MV-4-11 (cell line): ENCODE results near the gene VAV2.
A peak's percentile ranks its signal among the peaks of the same experiment; 100 is the strongest.

Experiments
- DNase-seq: peaks from one replicate; lab custom pipeline; 2025; lab: John Stamatoyannopoulos, UW

The VAV2 gene

DNA sequence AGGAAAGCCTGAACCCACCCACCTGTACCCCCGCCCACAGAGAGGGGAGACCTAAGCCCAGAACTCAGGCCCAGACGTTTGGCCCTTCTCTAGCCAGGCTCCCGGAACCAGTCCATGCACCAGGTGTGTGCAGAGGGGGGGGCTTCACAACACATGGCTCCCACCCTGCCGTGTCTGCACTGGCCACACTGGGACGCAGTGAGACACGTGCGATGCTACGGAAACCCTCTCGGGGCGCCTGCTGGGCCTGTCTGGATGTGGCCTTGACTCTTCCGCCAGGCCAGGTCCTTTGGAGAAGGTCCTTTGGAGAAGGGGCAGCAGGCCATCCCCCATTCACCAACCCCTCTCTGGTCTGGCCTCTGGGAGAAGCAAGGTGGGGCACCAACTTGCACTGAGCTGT, 195.6 kb downstream of the VAV2 start:
- no peak for DNase-seq

DNA sequence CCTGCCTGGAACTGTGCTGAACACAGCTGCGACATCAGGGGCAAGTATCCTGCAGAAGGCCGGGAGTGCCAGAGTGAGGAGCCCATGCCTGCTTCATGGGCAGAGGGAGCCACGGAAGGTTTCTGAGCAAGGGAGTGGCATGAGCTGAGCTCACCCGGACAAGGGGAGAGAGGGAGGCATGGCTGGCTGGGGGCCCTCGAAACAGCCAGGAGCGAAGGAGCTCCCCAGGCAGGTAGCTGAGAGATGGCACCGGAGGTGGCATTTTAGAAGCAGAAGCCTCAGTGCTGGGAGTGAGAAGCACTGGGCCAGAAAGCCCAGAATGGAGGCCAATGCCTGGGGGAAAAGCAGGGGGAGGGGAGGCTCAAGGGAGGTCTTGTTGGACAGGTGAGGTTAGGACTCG, 197.1 kb downstream of the VAV2 start:
- no peak for DNase-seq

DNA sequence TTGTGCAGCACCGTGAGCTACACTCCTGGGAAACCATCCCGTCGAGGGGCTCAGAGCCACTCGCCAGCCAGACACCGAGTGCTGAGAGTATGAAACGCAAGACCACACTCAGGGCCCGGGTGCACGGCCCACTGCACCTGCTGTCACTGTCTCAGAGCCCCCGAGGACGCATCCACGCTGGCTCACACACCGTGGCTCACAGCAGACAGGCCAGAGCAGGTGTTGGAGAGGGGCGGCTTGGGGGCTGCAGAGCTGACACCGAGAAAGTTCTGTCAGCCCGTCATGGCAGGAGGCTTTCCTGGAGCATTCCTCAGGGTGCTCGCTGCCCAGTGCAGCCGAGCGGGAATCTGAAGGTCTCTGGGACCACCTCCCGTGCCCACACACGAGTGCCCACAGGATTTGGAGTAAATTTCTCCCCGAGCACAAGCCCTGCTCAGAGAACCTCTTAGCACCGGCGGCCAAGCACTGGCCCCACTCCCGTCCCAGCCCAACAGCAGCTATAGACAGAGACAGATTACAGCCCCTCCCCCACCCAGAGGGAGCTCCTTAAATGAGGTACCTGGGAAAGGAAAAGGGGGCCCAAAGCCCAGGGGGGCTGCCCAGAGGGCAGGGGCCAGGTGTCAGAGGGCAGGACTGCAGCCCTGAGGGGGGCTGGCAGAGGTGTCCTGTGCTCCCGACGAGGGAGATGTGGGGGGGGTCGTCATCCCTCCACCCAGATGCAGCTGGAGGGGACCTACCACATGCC, 197.9 kb downstream of the VAV2 start:
- no peak for DNase-seq

DNA sequence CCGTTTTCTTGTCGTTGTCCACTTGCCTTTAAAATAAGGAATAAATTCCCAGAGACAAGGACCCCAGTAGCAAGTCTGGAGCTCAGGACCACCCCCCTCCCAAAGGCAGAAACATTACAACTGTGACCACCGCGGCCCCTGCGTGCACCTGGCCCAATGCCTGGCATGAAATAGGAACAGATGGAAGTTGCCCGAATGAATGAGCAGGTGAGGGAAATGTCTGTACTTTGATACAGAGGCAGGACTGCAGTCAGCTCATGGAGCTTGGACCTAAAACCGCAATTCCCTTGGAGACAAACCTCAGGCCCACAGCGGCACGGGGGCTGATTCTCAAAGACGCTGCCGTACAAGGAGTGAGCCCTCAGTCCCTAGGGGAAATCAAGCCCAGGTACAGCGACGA, 198.7 kb downstream of the VAV2 start:
- no peak for DNase-seq

DNA sequence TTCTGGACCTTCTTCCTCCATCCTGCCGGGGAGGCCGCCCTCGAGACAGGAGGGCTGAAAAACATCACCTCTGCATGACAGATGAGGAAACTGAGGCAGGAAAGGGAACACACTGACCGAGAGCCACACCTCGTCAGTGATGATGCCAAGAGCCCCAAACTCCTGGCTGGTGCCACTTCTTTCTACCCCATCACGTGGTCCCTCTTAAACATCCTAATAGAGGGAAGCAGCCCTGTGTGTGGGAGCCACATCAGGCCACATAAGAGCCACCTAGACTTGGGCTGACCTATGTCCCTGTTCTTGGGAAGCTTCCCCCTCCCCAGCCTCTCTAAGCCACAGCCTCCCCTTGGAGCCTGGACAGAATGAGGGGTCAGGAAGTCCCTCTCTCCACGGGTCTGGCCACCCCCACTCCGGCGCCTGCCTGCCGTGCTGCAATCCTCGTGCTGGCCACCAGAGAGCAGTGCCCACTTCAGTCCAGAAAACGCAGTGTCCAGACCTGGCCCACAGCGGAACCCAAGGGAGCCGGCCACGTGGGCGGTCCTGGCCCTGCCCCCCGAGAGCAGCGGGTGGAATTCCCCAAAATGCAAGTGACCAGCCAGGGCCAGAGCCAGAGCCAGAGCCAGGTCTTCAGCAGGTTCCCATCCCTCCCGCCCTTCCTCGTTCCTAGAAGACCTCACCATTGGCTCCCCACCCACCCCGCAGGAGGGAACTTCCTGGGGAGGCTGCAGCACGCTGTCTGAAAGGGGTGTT, 199.2 kb downstream of the VAV2 start:
- DNase-seq = peak; percentile 27

DNA sequence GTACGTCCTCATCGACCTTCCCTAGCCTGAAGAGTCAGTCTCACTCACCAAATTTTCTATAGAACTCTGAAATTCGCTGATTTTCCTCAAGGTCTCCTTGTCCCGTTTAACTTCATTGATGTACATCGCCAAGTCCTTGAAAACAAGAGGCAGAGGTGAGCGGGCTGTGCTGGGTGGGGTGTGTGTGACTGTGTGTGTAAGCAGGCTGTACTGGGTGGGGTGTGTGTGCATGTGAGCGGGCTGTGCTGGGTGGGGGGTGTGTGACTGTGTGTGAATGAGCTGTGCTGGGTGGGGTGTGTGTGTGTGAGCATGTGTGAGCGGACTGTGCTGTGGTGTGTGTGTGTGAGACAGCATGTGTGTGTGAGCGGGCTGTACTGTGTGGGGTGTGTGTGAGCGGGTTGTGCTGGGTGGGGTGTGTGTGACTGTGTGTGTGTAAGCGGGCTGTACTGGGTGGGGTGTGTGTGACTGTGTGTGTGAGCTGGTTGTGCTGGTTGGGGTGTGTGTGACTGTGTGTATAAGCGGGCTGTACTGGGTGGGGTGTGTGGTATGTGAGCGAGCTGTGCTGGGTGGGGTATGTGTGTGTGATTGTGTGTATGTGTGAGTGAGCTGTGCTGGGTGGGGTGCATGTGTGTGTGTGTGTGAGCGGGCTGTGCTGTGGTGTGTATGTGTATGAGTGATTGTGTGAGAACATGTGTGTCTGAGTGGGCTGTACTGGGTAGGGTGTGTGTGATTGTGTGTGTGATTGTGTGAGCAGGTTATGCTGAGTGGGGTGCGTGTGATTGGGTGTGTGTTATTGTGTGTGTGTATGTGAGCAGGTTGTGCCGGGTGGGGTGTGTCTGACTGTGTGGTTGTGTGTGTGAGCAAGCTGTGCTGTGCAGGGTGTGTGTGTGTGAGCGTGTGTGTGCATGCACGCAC, 200.1 kb downstream of the VAV2 start:
- no peak for DNase-seq

DNA sequence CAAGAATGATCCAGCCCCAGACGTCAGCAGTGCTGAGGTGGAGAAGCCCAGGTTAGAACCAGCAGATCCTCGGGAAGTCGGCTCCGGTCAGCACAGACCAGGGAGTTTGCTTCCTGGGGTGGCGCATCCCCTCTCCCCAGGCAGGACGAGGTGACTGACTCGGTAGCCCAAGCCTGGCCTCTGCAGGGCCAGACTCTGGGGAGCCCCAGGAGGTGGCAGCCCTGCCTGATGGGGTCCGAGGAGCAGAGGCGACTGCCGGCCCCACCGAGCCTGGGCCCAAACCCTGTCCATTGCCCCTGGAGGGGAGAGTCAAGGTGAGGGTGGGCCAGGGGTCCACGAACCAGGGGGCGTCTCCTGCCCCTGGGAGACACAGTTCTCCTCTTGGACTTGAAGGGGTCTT, 201.1 kb downstream of the VAV2 start:
- DNase-seq = no peak

DNA sequence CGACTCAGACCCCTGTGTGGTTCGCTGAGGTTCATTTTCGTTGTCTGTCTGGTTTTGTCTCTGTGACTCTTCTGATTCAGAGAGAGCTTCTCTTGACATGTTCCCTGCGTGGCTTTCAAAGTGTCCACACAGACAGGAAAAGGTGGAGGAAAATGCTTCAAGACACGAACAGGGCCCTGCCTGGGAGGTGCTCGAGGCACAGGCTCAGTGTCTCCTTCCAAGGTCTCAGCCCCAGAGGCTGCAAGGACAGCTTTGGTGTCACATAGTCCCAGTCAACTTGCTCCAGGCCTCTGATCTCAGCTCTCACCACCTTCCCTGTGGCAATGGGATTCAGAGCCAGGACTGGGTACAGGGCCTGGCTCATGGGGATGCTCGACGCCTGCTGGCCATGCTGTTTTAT, 202.3 kb downstream of the VAV2 start:
- no peak for DNase-seq

DNA sequence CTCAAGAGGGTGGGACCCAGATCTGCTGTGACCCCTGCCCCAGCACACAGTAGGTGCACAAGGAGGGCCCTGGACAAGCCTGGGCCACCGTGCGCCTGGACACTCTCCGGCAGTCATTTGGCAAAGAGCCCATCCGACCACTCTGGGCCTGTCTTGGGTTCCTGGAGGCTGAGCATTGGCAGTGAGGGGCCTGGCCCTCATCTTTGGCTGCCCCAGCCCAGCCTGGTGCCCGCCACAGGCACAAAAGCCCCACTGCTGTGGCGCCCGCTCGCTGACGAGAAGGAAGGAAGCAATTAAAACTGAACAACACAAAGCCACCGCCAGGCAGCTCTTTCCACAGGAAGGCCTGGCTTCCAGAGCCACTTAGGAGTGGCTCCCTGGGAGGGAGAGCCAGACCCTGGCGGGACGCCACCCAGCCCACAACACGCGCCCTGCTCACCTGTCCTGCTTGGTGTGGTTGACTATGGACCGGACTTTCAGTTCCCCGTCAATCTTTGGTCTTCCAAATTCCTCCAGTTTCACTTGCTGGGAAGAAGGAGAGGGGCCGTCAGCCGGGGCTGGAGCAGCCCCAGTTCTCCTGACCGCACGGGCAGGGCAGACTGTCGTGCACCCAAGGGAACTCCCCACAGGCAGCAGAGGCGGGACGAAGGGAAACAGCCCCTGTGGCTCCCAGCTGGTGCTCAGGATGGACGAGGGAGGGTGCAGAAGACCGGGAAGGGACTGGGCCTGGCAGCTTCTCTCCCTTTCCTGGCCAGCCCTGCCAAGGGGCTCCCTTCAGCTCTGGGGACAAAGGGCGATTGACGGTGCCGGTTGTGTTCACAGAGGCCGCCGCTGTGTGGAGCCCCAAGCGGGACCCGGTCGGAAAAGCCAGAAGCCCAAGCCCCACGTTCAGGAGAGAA, 203.1 kb downstream of the VAV2 start:
- peak; percentile 63 for DNase-seq

DNA sequence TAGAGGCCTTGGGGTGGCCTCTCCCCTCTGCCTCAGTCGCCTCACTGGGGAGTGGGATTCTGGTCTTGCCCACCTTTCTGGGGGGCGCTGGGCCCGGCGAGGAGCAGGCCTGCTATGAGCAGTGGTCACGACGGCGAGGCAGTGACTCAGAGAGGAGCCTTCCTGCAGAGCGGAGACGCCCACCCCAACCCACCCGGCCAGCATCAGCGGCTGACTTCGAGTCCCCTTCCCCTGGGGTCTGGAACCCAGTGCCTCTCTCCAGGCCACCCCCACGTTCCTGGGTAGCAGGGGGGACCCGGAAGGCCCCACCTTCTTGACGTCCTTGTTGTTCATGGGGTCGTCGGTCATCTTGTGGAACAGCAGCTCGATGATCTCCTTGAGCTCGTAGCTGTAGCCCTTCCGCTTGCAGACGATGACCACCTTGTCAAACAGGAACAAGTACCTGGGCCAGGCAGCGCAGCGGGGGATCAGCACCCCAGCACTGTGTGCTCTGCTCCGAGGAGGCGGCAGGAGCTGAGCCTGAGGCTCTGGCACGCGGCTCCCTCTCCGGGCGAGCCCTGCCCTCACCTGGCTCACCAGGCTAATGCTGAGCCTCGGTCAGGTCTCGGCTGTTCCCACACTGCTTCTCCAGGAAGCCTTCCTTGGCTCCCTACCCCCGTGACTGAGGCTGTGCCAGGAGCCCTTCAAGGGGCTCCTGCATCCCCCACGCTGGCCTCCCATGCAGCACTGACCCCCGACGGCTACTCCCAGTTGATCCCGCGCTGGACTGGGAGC, 203.9 kb downstream of the VAV2 start:
- DNase-seq = no peak

DNA sequence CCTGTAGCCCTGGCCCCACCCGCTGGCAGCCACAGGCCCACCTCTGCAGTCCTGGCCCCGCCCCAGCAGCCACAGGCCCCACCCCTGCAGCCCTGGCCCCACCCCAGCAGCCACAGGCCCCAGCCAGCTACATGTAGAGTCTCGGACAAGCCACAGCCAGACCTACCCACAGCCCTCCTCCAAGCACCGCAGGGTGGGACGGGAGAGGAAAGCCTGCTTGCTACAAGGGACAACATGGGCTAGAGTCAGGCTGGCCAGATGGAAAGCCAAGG, 204.4 kb downstream of the VAV2 start:
- DNase-seq = peak; percentile 91

DNA sequence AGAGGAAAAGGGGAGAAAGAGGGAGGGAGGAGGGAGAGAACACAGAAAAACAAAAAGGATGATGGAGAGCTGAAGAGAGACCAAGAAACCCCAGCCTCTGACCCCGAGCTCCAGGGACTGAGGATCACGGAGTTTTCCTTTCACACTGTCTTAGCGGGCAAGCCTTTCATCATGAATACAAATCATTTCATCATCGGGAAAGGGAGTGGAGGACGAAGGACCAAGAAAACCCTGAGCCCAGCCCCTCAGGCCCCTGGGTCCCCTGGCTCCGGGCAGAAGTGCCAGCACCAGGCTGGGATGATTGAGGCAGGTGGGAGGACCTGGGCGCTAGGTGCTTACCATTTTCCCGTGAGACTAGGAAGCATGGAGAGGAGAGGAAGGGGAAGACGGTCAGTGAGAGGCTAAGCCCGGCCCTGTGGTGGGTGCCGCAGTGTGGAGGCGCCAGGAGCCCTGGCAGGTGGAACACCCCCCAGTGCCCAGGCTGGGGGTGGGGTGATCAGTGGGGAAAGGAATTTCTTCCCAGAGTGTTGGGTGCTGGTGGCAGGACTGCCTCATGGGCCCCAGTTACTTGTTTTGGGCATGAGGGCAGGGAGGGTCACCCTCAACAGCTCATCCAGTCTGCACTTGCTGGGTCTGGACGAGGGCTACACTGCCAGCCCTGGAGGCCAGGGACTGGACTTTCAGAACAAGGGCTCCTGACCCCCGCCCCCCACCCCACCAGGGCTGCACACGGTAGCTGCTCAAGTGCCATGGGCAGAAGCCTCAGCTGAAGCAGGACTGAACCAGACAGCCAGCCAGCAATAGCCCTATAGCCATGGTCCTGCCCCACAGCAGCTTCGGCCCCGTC, 205.0 kb downstream of the VAV2 start:
- DNase-seq = peak; percentile 57

DNA sequence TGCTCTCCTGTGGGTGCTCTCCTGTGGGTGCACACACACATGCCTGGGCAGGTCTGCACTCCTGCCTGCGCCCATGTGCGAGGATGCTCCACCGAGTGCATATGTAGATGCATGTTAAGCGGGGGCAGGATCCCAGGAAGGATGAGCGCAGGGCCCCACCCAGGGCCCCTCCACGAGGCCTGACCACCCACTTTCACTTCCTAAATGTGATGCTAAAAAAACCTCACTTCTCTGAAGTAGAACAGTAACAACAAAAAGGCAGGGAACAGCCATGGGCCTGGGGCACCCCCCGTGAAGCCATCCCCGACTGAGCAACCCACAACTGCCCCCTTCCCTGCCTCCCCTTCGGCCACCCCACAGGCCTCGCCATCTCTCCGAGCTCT, 205.8 kb downstream of the VAV2 start:
- DNase-seq = peak; percentile 93

DNA sequence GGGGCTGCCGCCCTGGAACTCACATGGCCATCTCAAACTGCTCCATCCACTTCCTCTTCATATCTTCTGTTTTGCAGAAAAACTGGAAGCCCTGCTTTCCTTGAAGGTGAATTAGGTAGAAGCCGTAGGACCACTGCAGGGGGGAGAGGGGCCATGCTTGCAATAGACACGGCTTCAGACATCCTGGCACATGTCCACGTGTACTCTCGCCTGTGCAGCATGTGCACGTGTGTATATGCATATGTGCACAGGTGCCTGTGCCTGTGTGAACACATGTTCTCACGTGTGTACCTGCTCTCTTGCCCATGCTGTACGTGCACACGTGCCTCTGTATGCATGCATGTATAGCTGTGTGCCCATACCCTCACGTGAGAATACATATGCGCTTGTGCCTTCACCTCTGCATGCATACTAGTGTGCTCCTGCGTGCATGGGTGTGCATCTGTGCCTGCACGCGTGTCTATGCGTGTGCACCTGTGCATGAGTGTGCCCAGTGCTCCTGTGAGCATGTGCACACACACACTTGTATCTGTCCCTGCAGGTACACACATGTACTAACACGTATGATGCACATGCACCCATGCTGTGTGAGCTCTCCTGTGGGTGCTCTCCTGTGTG, 206.3 kb downstream of the VAV2 start:
- no peak for DNase-seq

DNA sequence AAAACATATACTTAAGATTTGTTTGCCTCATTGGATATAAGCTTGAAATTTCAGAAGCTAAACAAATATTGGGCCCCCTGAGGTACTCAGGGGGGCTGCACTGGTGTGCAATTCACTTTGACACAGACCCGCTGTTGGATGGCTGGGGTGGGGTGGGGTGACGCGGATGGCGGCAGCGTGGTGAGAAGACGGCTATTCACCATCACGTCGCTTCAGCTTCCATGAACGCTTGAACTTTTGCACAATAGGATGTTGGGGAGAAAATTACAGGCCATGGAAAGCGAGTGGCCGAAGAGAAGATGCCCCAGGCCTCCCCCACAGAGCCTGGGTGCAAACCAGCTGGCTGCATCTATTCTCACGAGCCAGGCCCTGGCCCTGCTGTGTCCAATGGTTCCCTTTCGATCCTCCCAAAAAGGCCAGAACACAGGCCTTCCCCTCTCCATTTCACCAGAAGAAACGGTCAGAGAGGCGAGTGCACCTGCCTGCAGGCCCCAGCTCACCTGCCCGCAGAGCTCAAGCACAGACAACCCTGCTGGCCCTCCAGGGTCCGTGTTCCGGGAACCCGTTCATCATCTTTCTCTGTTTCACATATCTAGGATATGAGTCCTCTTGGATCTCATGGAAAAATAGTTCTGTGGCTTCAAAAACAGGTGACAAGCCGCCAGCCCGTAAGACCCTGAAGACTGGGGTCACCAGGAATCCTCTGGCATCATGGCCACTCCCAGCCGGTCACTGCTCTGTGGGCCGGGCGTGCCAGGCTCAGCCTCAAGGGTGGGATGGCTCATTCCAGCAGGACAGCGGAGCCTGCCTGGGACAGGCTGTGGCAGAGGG, 207.2 kb downstream of the VAV2 start:
- no peak for DNase-seq

DNA sequence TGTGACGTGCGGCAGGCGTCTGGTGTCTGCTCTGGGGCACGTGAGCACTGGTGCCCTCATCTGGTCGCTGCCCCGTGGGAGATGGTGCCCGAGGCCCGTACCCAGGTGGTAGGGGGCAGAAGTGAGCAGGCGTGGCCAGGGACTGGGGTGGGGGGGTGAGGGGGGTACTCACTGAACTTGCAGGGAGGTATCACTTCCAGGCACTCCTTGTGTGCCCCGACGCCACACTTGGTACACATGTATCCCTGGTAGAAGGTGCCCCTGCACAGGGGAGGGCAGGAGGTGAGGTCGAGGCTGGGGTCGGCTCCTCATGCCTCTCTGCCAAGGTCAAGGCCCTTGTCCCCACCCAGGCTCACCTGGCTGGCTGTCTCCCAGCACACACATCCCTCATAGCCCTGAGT, 208.8 kb downstream of the VAV2 start:
- no peak for DNase-seq

DNA sequence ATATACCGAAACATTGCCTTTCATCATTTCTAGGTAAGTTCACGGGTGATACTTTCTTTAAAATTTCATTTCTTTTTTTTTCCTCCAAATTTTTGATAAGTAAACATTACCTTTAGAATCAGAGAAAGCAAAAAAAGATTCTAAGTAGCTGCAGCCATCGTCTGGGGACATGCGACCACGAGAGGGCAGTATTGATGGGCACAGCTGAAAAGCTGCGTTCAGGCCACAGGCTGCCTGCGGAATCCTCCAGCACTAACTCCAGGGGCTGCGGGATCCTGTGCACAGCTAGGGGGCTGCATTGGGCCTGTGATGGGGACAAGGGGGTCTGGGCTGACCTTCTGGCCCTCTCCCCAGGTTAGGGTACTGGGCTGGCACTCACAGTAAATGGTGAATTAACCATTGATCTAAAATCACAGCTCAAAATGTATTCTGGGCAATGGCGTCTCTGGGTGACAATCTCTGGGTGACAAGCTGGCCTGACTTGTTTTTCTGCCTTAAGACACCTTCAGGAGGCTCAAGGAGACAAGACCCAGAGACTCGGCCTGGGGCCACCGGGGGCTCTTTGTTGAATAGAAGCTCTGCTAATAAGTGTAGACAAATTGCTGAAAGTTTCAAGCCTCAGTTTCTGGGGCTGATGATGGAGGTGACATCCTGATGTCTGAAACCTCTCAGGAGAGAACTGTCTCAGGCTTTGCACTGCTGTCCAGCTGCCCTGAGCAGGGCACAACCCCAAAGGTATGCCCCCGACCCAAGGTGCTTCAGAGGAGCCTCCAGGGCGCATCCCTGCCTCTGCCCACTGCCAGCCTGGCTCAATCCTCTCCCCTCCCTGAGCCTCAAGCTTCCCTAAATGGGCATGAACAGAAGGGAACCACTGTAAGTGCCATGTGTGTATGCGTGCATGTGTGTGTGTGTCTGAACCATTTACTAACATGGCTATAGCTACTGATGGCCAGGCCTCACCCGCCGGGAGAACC, 209.7 kb downstream of the VAV2 start:
- DNase-seq = peak; percentile 58

DNA sequence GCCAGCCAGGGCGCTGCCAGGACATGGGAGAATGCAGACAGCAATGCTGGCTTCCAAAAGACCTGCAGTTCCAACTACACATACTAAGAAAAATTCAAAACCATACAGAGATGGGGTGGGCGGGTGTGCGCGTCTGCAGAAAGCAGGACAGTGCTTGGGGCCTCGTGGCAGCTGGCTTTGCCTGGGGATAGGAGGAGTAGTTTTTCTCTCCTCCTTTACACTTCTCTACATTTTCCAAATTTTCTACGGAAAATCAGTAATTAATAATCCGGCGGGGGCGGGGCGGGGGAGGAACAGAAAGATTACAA, 210.3 kb downstream of the VAV2 start:
- DNase-seq = no peak
